Measurements from ENCODE around the gene RPL28. TPM values are rescaled to one million over a fixed set of nuclear protein-coding genes. Genes with fewer than 3 reads are reported as not detected.

RPL28 gene
- total and polyA plus RNA-seq, 2 donors (not counting 3 experiments of a cell fraction or from before 2014, with no cell fraction given): 1,872 to 3,435 TPM

GRCh38 chr19:55362990-55363716 is 22.6 kb upstream of the RPL28 start, which contains the start of gene GARIN5B:
Gene GARIN5B (minus strand): TSS chr19:55363260. CDS start chr19:55363066, 194 bp downstream.
- H3K79me2 ChIP-seq (ENCODE audit: control insufficient read depth, insufficient read depth, low read length): no peaks in the 10 kb centered on the region
- H3K36me3 ChIP-seq (ENCODE audit: control insufficient read depth in 2 of 2, extremely low read depth in 1 of 2, insufficient read depth in 2 of 2, low read length in 2 of 2): no peaks in the 10 kb centered on the region
- no peaks in the 10 kb centered on the region for H3K9me3 ChIP-seq (replicated peaks; ENCODE audit: control insufficient read depth, insufficient read depth, low read length)
- BruUV-seq (replicated peaks): no TSS peak
- H2AFZ ChIP-seq (ENCODE audit: low read depth, low read length): no peak within 1 kb of the TSS
- TF ChIP-seq POLR2A (IDR thresholded peaks at IDR 0.05; ENCODE audit: low read depth, low read length): no peak
- POLR2A ChIA-PET: no interaction called here
- CTCF ChIA-PET: no interaction called here
- no peak within 1 kb of the TSS for H3K4me3 ChIP-seq (replicated peaks in 1 of 3; ENCODE audit: insufficient read depth in 1 of 3, low read depth in 1 of 3, low read length in 3 of 3)
- no peaks in the 10 kb centered on the region for H3K27me3 ChIP-seq (ENCODE audit: control insufficient read depth in 2 of 2, insufficient read depth in 2 of 2, low read length in 2 of 2)
- FAIRE-seq (no peak), DNase-seq (ENCODE audit: low read depth, low spot score) (no peak)
- no peak within 1 kb of the TSS for H3K27ac ChIP-seq (ENCODE audit: insufficient read depth, low read depth, low read length)
- intact Hi-C loops (cut with micrococcal nuclease): no loop called here
- H3K9me1 ChIP-seq (replicated peaks; ENCODE audit: control insufficient read depth, extremely low read depth, insufficient read depth, low read length): no peaks in the 10 kb centered on the region
- H3K4me2 ChIP-seq (ENCODE audit: insufficient read depth, low read length): no peak within 1 kb of the TSS
- H3K9ac ChIP-seq (replicated peaks; ENCODE audit: extremely low read depth, insufficient read depth, low read length): no peak within 1 kb of the TSS
- no peaks in the 10 kb centered on the region for H4K20me1 ChIP-seq (replicated peaks; ENCODE audit: control insufficient read depth, extremely low read depth, insufficient read depth, low read length)
- dilution Hi-C loops (cut with MboI; ENCODE audit: extremely low pct_ligation_motif_present, low sequenced_read_pairs): no loop called here
- no peaks in the 10 kb centered on the region for H3K4me1 ChIP-seq (ENCODE audit: control insufficient read depth, extremely low read depth, insufficient read depth, low read length)

DNA sequence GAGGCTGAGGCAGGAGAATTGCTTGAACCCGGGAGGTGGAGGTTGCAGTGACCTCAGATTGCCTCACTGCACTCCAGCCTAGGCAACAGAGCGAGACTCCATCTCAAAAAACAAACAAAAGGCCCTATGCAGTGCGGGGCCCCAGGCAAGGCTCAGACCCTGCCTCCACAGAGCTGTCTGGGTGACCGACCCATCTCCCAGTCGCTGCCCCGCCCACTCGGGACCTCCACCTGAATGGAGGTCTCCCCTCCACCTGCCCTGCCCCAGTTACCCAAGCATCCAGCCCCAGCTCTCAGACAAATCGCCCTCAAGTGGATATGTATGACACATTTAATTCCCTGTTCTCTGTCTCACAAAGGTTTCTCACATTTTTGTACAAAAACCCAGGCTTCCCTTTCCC is 20.5 kb upstream of the RPL28 start:
- H3K9me3 ChIP-seq (replicated peaks; ENCODE audit: control insufficient read depth, insufficient read depth, low read length): no peaks in the 10 kb centered on the region
- POLR2A ChIA-PET: no interaction called here
- H4K20me1 ChIP-seq (replicated peaks; ENCODE audit: control insufficient read depth, extremely low read depth, insufficient read depth, low read length): no peaks in the 10 kb centered on the region
- intact Hi-C loops (cut with micrococcal nuclease) (no loop called here), dilution Hi-C loops (cut with MboI; ENCODE audit: extremely low pct_ligation_motif_present, low sequenced_read_pairs) (no loop called here)
- H3K4me1 ChIP-seq (ENCODE audit: control insufficient read depth, extremely low read depth, insufficient read depth, low read length): peaks cover 3% of the 10 kb centered on the region
- peaks cover 5 to 13% of the 10 kb centered on the region in 2 experiments for H3K27me3 ChIP-seq (ENCODE audit: control insufficient read depth in 2 of 2, insufficient read depth in 2 of 2, low read length in 2 of 2)
- CTCF ChIA-PET: interaction anchor here (1.2 kb wide), 2 partner anchors 10 to 102 kb away, joined by 3 read pairs; no protein-coding TSS in a partner anchor
- H3K9me1 ChIP-seq (replicated peaks; ENCODE audit: control insufficient read depth, extremely low read depth, insufficient read depth, low read length): no peaks in the 10 kb centered on the region
- no TSS peak for BruUV-seq (replicated peaks)
- DNase-seq (ENCODE audit: low read depth, low spot score): no peak
- TF ChIP-seq, protein P1, sequence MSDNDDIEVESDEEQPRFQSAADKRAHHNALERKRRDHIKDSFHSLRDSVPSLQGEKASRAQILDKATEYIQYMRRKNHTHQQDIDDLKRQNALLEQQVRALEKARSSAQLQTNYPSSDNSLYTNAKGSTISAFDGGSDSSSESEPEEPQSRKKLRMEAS (IDR thresholded peaks at IDR 0.05; ENCODE audit: insufficient read depth, insufficient read length): no peak
- TF ChIP-seq FOS (IDR thresholded peaks at IDR 0.05; ENCODE audit: borderline replicate concordance, insufficient read depth, low read length) (no peak), EZH2 (IDR thresholded peaks at IDR 0.05; ENCODE audit: borderline replicate concordance, low read depth, low read length, severe bottlenecking) (no peak), CTCF (IDR thresholded peaks at IDR 0.05; ENCODE audit: extremely low read depth in 1 of 2, insufficient read depth in 1 of 2, low read depth in 1 of 2, low read length in 2 of 2) (no peak), MYC (IDR thresholded peaks at IDR 0.05; ENCODE audit: low read depth, low read length) (no peak), JUN (IDR thresholded peaks at IDR 0.05; ENCODE audit: borderline replicate concordance, insufficient read depth, insufficient read length, low read depth) (no peak), GATA2 (IDR thresholded peaks at IDR 0.05; ENCODE audit: insufficient read depth, insufficient read length, low read depth, low read length) (no peak), POLR2AphosphoS5 (IDR thresholded peaks at IDR 0.05; ENCODE audit: insufficient read depth, low read depth, low read length) (no peak), POLR2A (IDR thresholded peaks at IDR 0.05; ENCODE audit: low read depth, low read length) (no peak)
- H3K4me2 ChIP-seq (ENCODE audit: insufficient read depth, low read length): no peak overlapping the region
- H3K36me3 ChIP-seq (ENCODE audit: control insufficient read depth in 2 of 2, extremely low read depth in 1 of 2, insufficient read depth in 2 of 2, low read length in 2 of 2): no peaks in the 10 kb centered on the region
- no peak overlapping the region for H3K4me3 ChIP-seq (replicated peaks in 1 of 3; ENCODE audit: insufficient read depth in 1 of 3, low read depth in 1 of 3, low read length in 3 of 3)
- H3K9ac ChIP-seq (replicated peaks; ENCODE audit: extremely low read depth, insufficient read depth, low read length): no peak overlapping the region
- H2AFZ ChIP-seq (ENCODE audit: low read depth, low read length): no peak overlapping the region
- FAIRE-seq: no peak
- H3K27ac ChIP-seq (ENCODE audit: insufficient read depth, low read depth, low read length): no peak overlapping the region
- H3K79me2 ChIP-seq (ENCODE audit: control insufficient read depth, insufficient read depth, low read length): no peaks in the 10 kb centered on the region
